Activated T-cell treated with anti-CD3 and anti-CD28 coated beads, Interleukin-2, amount 50 U/mL, for 4 hours (primary cell): Measurements from ENCODE around the gene HCFC1R1. TPM values are rescaled to one million over a fixed set of nuclear protein-coding genes. Genes with fewer than 3 reads are reported as not detected.
A peak's percentile ranks its signal among the peaks of the same experiment; 100 is the strongest.

Experiments
- ATAC-seq, 2 donors: fragments of 200-7000 bp; cut with Tn5 transposase; one replicate each; pipeline ENCODE4 v1.10.0; 2021
- DNase-seq: peaks from one replicate; pipeline ENCODE4 v3.0.0-alpha.2; 2020
- H3K27me3 Mint-ChIP-seq: one replicate; pipeline ENCODE4 v1.8.0; 2021; ENCODE audit warnings: low read depth, mixed read lengths
- H3K36me3 Mint-ChIP-seq: one replicate; pipeline ENCODE4 v1.8.0; 2022; ENCODE audit warnings: mixed read lengths; ENCODE audit not compliant: insufficient read depth
- H3K4me1 Mint-ChIP-seq: one replicate; pipeline ENCODE4 v1.8.0; 2021; ENCODE audit warnings: low read depth, mixed read lengths
- H3K4me3 Mint-ChIP-seq: one replicate; pipeline ENCODE4 v1.8.0; 2021; ENCODE audit warnings: mild to moderate bottlenecking, moderate library complexity, mixed read lengths
- H3K9me3 Mint-ChIP-seq: one replicate; pipeline ENCODE4 v1.8.0; 2021; ENCODE audit warnings: mixed read lengths
- total RNA-seq, 3 donors: library from RNA; stranded (reverse); gene quantifications; one replicate each; pipeline ENCODE4 v1.2.1, GENCODE V29; 2021

HCFC1R1 gene
- total RNA-seq, 3 donors from 2014 or later = 32.7 to 36.9 (median 33.9) TPM

GRCh38 chr16:2991566-2992261, 32.0 kb downstream of the HCFC1R1 start:
- Mint-ChIP-seq H3K27me3 (no peaks in the 10 kb centered on the region), H3K4me1 (no peaks in the 10 kb centered on the region), H3K4me3 (no peak overlapping the region), H3K36me3 (no peaks in the 10 kb centered on the region), H3K9me3 (no peaks in the 10 kb centered on the region)
- ATAC-seq = no peak
- DNase-seq = no peak

DNA sequence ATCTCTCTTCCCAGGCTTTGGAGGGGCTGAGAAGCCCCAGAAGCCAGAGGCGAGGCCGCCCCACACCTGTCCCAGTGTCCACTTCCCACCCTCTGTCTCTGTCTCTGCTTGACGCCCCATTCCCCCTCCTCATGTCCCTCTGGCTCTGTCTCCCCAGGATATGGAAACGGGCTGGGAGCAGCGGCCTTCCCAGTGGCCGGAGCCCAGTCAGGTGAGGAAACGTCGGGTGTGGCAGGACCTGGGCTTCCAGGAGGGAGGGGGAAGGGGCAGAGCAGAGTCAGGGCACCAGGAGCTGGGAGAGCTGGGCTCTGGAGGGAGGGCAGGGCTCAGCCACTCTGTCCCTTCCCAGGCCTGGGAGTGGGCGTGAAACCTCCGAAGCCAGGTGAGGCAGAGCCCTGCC, 32.9 kb downstream of the HCFC1R1 start:
- no peaks in the 10 kb centered on the region for H3K9me3 Mint-ChIP-seq
- ATAC-seq = no peak
- H3K4me1 Mint-ChIP-seq = no peaks in the 10 kb centered on the region
- H3K4me3 Mint-ChIP-seq = no peak overlapping the region
- H3K27me3 Mint-ChIP-seq = no peaks in the 10 kb centered on the region
- H3K36me3 Mint-ChIP-seq = no peaks in the 10 kb centered on the region
- no peak for DNase-seq

DNA sequence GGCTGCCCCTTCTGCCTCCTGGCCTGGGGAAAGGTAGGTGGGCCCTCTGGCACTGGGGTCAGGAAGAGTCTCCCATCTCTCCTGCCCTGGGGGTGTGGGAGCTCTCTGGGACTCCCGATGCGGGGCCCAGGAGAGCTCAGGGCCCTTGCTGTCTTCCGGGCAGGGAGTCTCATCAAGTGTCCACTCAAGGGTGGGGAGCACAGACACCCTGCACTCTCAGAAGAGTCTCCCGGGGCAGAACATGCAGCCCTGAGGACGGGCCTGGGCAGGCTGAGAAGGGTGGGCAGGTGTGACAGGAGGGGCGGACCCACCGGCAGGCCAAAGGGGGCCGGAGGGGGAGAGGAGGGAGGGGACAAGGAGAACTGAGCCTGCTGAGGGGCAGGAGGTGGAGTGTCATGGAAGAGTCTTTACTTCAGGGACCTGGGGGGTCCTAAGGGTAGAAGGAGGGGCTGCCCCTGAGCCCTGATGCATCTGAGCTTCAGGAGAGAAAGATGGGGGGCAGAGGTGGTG, 35.1 kb downstream of the HCFC1R1 start:
- Mint-ChIP-seq H3K9me3 (no peaks in the 10 kb centered on the region), H3K4me3 (no peak overlapping the region), H3K36me3 (no peaks in the 10 kb centered on the region), H3K4me1 (peaks cover 3% of the 10 kb centered on the region), H3K27me3 (no peaks in the 10 kb centered on the region)
- DNase-seq (no peak), ATAC-seq (no peak)

GRCh38 chr16:2987833-2988232, 35.9 kb downstream of the HCFC1R1 start:
- ATAC-seq (no peak), DNase-seq (no peak)
- peaks cover 3% of the 10 kb centered on the region for H3K4me1 Mint-ChIP-seq
- H3K4me3 Mint-ChIP-seq = no peak overlapping the region
- no peaks in the 10 kb centered on the region for H3K9me3 Mint-ChIP-seq
- no peaks in the 10 kb centered on the region for H3K36me3 Mint-ChIP-seq
- no peaks in the 10 kb centered on the region for H3K27me3 Mint-ChIP-seq

DNA sequence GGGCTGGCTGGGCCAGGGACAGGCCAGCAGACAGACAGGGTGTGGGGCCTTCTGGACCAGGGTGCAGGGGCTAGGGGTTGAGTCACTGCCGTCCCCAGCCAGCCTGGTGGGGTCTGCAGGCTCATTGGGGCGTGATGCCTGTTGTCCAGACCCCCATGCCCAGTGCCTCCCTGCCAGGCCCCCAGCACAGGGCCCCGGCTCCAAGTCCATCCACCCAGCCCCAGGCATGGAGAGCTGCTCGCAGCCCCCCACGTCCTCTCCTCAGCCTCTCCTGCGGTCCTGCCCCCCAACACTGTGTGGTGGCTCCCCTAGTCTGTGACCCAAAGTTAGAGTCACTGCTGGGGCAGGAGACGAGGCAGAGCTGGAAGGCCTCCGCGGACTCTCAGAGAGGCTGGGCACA, 36.5 kb downstream of the HCFC1R1 start:
- H3K9me3 Mint-ChIP-seq = no peaks in the 10 kb centered on the region

DNA sequence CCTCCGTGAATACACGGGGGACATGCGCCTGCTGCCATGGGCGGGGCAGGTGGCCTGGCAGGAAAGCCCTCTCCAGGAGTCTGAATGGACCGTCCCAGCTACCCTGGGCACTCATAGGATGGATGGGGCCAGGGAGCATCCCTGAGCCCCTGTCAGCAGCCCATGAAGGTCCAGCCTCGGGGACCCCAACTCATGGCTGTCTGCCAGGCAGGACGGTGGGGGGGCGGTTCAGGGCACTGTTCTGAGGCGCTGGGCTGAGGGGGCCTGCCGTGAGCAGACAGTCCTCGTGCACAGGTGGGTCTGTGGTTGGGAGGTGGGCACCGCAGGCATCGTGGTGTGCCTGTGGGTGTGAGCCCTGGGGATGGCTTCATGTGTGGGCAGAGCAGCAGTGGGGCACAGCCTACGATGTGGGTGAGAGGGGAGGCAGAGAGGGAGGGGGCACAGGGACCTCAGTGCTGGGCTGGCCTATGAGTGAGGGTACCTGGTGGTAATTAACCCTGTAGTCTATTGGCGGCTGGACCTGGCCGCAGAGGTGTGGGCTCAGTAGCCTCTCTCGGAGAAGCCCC, 37.0 kb downstream of the HCFC1R1 start:
- ATAC-seq = no peak
- no peaks in the 10 kb centered on the region for H3K9me3 Mint-ChIP-seq

More for the DNA sequence above, 36.5 kb downstream of the HCFC1R1 start:
- Mint-ChIP-seq H3K4me3 (no peak overlapping the region), H3K4me1 (peaks cover 3% of the 10 kb centered on the region), H3K27me3 (no peaks in the 10 kb centered on the region), H3K36me3 (no peaks in the 10 kb centered on the region)
- DNase-seq (no peak), ATAC-seq (no peak)

DNA sequence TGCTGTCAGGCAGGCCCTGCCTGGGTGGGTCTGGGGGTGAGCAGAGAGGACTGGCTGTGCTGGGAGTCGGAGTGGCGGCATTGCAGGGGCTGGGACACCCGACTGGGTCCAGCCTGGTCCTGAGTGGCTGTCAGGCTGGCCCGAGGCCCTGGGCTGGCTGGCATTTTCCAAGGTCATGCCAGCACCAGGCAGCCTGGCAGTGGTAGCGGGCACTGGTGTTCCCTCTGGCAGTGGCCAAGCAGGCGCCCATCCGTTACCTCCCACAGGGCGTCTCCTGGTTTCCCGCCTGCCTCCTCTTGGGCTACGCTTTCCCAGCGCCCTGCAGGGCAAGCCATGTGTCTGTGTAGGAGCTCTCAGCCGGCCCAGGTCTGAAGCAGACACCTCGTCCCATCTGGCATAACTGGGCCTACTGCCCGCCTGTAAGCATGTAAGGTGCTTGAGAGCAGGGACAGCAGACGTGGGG, 37.8 kb downstream of the HCFC1R1 start:
- no peaks in the 10 kb centered on the region for H3K27me3 Mint-ChIP-seq
- no peak for DNase-seq
- no peak for ATAC-seq
- no peaks in the 10 kb centered on the region for H3K9me3 Mint-ChIP-seq
- no peaks in the 10 kb centered on the region for H3K36me3 Mint-ChIP-seq
- no peak overlapping the region for H3K4me3 Mint-ChIP-seq
- peaks cover 10% of the 10 kb centered on the region for H3K4me1 Mint-ChIP-seq

More for the DNA sequence above, 37.0 kb downstream of the HCFC1R1 start:
- Mint-ChIP-seq H3K4me1 (peaks cover 4% of the 10 kb centered on the region), H3K4me3 (no peak overlapping the region), H3K36me3 (no peaks in the 10 kb centered on the region), H3K27me3 (no peaks in the 10 kb centered on the region)
- no peak for DNase-seq

DNA sequence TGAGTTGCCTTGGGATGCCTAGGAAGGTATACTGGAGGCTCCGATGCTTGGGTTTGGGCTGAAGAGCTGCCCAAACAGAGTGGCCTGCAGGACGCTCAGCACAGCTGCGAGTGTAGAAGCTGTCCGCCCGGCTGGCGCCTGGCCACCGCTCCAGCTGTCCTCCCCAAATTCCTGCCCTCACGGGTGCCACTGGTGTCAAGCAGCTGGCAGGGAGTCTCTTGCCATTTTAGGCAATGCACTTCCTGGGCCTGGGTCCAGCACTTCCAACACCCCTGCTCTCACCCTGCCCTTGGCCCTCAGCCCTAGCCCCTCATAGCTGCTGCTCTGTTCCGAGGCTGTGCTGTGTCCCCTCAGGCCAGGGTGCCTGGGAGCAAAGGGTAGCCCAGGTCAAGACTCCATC, 38.3 kb downstream of the HCFC1R1 start:
- no peaks in the 10 kb centered on the region for H3K27me3 Mint-ChIP-seq
- H3K36me3 Mint-ChIP-seq = no peaks in the 10 kb centered on the region
- H3K4me1 Mint-ChIP-seq = peaks cover 14% of the 10 kb centered on the region
- H3K4me3 Mint-ChIP-seq = no peak overlapping the region
- H3K9me3 Mint-ChIP-seq = no peaks in the 10 kb centered on the region
- DNase-seq (no peak), ATAC-seq (no peak)

GRCh38 chr16:2983706-2984136, 40.0 kb downstream of the HCFC1R1 start:
- peak; percentile 49 to 61 for ATAC-seq
- Mint-ChIP-seq H3K27me3 (no peaks in the 10 kb centered on the region), H3K4me3 (no peak overlapping the region)

DNA sequence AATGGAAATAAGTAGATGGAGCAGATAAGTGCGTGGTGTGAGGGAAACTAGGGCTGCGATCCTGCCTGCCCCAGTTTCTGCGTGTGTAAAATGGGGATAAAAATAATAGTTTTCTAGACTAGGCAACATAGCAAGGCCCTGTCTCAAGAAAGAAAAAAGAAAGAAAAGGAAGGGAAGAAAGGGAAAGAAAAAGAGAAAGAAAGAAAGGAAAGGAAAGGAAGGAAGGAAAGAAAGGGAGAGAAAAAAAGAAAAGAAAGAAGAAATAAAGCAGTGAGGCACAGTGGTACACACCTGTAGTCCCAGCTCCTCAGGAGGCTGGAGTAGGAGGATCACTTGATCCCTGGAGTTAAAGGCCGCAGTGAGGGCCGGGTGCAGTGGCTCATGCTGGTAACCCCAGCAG, 41.3 kb downstream of the HCFC1R1 start:
- no peaks in the 10 kb centered on the region for H3K9me3 Mint-ChIP-seq
- peaks cover 14% of the 10 kb centered on the region for H3K4me1 Mint-ChIP-seq
- ATAC-seq (no peak), DNase-seq (no peak)
- H3K36me3 Mint-ChIP-seq = no peaks in the 10 kb centered on the region
- no peak overlapping the region for H3K4me3 Mint-ChIP-seq
- no peaks in the 10 kb centered on the region for H3K27me3 Mint-ChIP-seq

More at GRCh38 chr16:2983706-2984136, 40.0 kb downstream of the HCFC1R1 start:
- DNase-seq = peak; percentile 52
- Mint-ChIP-seq H3K36me3 (no peaks in the 10 kb centered on the region), H3K9me3 (no peaks in the 10 kb centered on the region), H3K4me1 (peaks cover 14% of the 10 kb centered on the region)

DNA sequence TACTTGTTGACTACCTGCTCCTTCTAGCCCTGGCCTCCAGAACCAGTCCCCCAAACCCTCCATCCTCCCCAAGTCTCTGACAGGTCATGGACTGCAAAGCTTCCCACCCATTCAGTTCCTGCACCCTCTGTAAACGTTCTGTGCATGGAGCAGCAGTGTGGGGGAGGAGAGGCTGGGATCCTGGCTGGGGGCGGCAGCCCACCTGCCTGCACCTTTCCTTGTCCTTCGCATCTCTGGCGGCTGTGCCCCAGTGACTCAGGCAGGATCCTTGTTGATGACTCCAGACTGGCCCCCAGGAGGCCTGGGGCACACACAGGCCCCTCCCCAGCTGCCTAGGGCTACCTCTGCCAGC, 41.9 kb downstream of the HCFC1R1 start:
- Mint-ChIP-seq H3K9me3 (no peaks in the 10 kb centered on the region), H3K27me3 (no peaks in the 10 kb centered on the region), H3K4me1 (peaks cover 14% of the 10 kb centered on the region), H3K36me3 (no peaks in the 10 kb centered on the region), H3K4me3 (peak overlapping the region; percentile 79)
- DNase-seq = no peak
- ATAC-seq = no peak

GRCh38 chr16:2981177-2981898, 42.4 kb downstream of the HCFC1R1 start:
- DNase-seq = no peak
- Mint-ChIP-seq H3K4me1 (peaks cover 14% of the 10 kb centered on the region), H3K4me3 (peak overlapping the region; percentile 79), H3K27me3 (no peaks in the 10 kb centered on the region), H3K36me3 (no peaks in the 10 kb centered on the region), H3K9me3 (no peaks in the 10 kb centered on the region)
- ATAC-seq = no peak

GRCh38 chr16:2980227-2981176, 43.2 kb downstream of the HCFC1R1 start, which contains the start of gene PKMYT1:
PKMYT1 (minus strand) TSS chr16:2980446; CDS start chr16:2979657, 789 bp downstream.
- peak; percentile 94 for DNase-seq
- Mint-ChIP-seq H3K36me3 (no peaks in the 10 kb centered on the region), H3K9me3 (no peaks in the 10 kb centered on the region), H3K27me3 (no peaks in the 10 kb centered on the region), H3K4me3 (peak within 1 kb of the TSS; percentile 79), H3K4me1 (peaks cover 14% of the 10 kb centered on the region)
- ATAC-seq = peak; percentile 93
